HG03571 (cell line): ENCODE data around the gene U2AF2.

ENCODE experiments used
- ATAC-seq: cut with Tn5 transposase; IDR thresholded peaks from one replicate; pipeline ENCODE4 v1.9.1; 2021; ENCODE audit not compliant: unreplicated experiment

The U2AF2 gene

DNA sequence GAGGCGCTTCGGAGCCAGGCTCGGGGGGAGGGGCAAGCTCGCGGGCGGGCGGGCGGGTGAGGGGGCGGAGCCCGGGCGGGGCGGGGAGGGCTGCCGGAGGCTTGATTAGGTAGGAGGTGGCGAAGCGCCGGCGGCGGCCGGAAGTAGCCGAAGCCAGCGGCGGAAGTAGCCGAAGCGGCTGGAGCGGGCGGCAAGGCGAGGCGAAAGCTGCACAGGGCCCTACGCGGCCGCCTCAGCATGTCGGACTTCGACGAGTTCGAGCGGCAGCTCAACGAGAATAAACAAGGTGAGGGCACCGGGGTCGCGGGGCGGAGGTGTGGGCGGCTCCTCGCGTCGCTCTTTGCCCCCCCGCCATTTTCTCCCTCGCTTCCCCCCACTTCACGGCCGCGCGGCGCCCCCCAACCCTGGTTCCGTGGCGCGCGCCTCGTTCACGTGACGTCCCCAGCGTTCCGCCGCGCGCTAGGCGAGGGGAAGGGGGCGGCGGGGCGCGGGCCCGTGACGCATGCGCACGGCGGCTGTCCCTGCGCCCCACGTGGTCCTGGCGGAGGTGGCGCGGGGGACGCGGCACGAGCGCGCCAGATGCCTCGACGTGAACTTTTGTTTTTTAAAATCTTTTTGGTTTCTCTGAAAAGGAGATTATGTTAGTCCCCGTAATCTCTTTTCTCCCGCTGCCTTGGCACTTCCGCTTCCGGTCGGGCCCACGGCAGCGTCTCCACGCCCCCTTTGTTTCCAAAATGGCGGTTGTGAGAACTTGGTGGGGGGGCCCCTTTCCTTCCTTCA lies at the start of gene U2AF2:
TSS of gene U2AF2 (plus strand) at position 168 of the 780 bp plus-strand sequence. CDS start at position 238, 70 bp downstream.
- ATAC-seq, result peak; percentile 29

DNA sequence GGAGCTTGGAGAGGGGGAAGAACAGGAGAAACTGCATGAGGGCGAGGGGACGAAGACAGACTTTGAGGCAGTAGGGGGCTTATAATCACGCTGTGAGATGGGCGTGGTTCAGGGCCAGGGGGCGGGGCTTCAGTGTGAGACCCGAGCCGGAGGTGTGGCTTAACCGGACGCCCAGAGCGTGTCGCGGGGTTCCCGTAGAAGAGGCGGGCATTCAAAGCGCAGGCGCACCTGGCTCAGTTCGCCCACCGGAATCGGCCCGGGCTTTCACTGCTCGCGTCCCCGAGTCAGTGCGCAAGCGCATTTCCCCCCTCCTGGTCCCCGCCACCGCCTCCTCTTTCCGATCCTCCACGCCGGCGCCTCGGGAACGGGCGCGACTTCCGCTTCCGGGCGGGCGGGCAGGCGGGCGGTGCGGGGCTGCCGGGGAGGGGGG lies 49.6 kb upstream of the U2AF2 start:
- peak; percentile 64 for ATAC-seq

- ATAC-seq, result no peak
Measured at GRCh38 chr19:55605637-55606470, 49.0 kb upstream of the U2AF2 start, which contains the start of gene ZNF865. Gene ZNF865 (plus strand): TSS chr19:55605647. CDS start chr19:55613619, 7,972 bp downstream.

- no peak for ATAC-seq
Measured at GRCh38 chr19:55606471-55606787, 48.4 kb upstream of the U2AF2 start.

GRCh38 chr19:55606817-55607216 lies 48.0 kb upstream of the U2AF2 start:
- no peak for ATAC-seq

DNA sequence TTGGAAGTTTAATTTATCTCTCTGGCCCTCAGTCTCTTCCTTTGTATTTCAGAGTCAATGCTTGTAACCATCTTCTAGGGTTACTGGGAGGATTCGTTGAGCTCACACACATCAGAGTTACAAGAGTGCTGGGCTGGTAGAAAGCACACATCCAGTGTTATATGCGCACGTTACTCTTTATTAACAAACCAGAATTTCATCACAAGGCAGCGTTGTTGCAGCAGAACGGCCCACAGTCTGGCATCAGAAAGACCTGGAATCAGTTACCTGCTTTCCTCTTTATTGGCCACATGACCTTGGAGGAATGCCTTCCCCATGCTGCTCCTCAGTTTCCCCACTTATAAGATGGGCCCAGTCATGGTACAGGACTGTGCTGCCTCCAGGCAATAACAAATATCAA lies 45.5 kb upstream of the U2AF2 start:
- ATAC-seq, result no peak

- no peak for ATAC-seq
Measured at GRCh38 chr19:55611300-55611982, 43.4 kb upstream of the U2AF2 start.

DNA sequence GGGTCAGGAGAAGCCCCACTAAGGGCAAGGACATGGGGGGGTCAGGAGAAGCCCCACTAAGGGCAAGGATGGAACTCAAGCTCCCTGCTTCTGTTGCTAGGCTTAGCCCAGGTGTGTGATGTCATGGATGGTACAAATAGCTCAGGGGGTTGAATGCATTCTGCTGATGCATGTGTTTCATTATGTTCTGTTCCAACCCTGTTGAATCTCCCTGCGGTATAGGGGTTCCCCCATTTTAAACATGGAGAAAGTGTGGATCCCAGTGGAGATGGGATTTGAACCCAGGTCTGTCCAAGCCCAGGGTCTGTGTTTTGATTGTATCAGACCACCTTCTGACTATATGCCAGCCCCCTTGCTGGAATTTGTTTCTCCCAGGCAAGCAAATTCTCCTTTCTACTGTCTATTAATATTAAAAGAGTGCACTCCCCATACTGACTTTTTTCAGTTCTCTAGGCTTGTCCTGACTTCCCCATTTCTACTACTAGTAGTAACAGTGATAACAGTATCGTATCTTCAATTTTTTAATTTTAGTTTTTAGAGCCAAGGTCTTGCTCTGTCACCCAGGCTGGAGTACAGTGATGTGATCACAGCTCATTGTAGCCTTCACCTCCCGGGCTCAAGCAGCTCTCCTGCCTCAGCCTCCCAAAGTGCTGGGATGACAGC lies 42.7 kb upstream of the U2AF2 start:
- no peak for ATAC-seq

- ATAC-seq, result no peak
Measured at GRCh38 chr19:55613396-55613795, 41.4 kb upstream of the U2AF2 start.

GRCh38 chr19:55613930-55614710 lies 40.7 kb upstream of the U2AF2 start:
- ATAC-seq, result no peak

DNA sequence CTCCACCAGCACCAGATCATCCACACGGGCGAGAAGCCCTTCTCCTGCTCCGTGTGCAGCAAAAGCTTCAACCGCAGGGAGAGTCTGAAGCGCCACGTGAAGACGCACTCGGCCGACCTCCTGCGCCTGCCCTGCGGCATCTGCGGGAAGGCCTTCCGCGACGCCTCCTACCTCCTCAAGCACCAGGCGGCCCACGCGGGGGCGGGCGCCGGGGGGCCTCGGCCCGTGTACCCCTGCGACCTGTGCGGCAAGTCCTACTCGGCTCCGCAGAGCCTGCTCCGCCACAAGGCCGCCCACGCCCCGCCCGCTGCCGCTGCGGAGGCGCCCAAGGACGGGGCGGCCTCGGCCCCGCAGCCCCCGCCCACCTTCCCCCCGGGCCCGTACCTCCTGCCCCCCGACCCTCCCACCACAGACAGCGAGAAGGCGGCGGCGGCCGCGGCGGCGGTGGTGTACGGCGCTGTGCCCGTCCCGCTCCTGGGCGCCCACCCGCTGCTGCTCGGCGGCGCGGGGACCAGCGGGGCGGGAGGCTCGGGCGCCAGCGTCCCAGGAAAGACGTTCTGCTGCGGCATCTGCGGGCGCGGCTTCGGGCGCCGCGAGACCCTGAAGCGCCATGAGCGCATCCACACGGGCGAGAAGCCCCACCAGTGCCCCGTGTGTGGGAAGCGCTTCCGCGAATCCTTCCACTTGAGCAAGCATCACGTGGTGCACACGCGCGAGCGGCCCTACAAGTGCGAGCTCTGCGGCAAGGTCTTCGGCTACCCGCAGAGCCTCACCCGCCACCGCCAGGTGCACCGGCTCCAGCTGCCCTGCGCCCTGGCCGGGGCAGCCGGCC lies 39.9 kb upstream of the U2AF2 start:
- ATAC-seq, result no peak

GRCh38 chr19:55615543-55616394 lies 39.1 kb upstream of the U2AF2 start:
- ATAC-seq, result no peak

DNA sequence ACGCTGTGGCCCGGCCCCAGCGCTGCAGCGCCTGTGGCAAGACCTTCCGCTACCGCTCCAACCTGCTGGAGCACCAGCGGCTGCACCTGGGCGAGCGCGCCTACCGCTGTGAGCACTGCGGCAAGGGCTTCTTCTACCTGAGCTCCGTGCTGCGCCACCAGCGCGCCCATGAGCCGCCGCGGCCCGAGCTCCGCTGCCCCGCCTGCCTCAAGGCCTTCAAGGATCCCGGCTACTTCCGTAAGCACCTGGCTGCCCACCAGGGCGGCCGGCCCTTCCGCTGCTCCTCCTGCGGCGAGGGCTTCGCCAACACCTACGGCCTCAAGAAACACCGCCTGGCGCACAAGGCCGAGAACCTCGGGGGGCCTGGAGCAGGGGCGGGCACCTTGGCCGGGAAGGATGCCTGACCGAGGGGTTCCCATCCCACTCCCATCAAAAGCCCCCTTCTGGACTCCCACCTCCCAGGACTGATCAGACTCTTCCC lies 38.4 kb upstream of the U2AF2 start:
- no peak for ATAC-seq

- no peak for ATAC-seq
Measured at GRCh38 chr19:55617426-55617825, 37.4 kb upstream of the U2AF2 start.

DNA sequence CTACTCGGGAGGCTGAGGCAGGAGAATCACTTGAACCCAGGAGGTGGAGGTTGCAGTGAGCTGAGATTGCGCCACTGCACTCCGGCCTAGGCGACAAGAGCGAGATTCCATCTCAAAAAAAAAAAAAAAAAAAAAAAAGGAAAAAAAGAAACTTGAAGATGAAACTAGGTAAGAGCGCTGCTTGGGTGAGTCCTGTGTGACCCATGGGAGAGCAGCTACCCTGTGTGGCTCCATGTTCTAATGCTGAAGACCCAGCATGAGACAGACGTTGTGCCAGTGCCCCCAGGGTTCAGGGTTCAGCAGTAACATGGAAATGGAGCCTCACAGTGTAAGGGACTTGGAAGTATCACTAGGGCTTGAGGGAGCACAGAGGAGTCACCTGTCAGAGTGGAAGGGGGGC lies 36.4 kb upstream of the U2AF2 start:
- no peak for ATAC-seq

- no peak for ATAC-seq
Measured at GRCh38 chr19:55619286-55619685, 35.5 kb upstream of the U2AF2 start.

DNA sequence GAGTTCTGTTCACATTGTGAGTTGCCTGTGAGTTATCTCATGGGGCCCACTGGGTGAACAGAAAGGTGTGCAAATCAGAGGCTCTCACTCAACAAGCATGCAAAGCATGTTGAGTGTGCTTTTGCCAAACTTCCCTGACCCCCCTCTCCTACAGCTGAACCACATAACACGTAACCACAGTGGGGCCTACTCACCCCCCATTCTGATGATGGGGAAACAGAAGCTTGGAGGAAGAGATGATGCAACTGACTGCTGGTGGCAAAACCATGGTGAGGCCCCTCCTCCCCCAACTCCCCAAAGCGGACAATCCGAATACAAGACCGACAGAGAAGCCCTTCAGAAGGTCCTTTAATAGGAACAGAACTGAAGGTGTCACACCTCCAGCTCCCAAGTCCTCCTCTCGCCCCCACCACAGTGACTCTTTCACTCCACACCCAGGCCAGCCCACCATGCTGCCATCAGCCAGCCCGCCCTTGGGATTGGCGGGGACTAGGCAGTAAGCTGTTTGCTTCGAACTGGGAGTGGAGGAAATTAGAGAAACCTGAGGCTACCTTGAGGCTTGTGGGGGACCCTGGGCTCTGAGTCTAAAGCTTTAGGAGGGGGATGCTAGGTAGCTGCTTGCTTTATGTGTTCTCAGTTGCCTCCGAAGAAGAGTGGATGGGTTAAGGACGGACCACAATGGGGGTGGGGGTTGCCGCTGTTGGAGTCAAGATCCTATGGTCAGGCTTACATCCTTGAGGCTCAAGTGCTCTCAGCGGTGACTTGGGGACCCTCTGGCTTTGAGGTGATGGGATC lies 34.2 kb upstream of the U2AF2 start:
- ATAC-seq, result no peak
